OCI-LY1 (cell line): ENCODE data around the gene MIEN1.

Experiments
- H2AFZ ChIP-seq: fragments of 200-600 bp; sonication (generic), shearing (Covaris generic); 2 replicates; pipeline ENCODE4 v1.6.0; 2014; ENCODE audit warnings: antibody characterized with exemption, mild to moderate bottlenecking, low read length
- H3F3A ChIP-seq: fragments of 200-600 bp; sonication (generic), shearing (Covaris generic); 2 replicates; pipeline ENCODE4 v1.6.0; 2014; ENCODE audit warnings: mild to moderate bottlenecking, antibody characterized with exemption, low read length, moderate library complexity; ENCODE audit not compliant: insufficient read depth
- H3K27ac ChIP-seq: fragments of 200-600 bp; sonication (generic); 2 replicates; pipeline ENCODE4 v1.5.1; 2014; ENCODE audit warnings: low read length, mixed run types, mild to moderate bottlenecking, low read depth; ENCODE audit not compliant: poor library complexity, severe bottlenecking
- H3K27me3 ChIP-seq: fragments of 200-600 bp; sonication (generic); 2 replicates; pipeline ENCODE4 v1.6.0; 2014; ENCODE audit warnings: antibody characterized with exemption, mild to moderate bottlenecking, low read length, moderate library complexity; ENCODE audit not compliant: insufficient read depth
- H3K36me3 ChIP-seq: fragments of 200-600 bp; sonication (generic); 2 replicates; pipeline ENCODE4 v1.6.1; 2014; ENCODE audit warnings: mild to moderate bottlenecking, antibody characterized with exemption, low read length, moderate library complexity, mixed read lengths; ENCODE audit not compliant: insufficient read depth
- H3K4me1 ChIP-seq: fragments of 200-600 bp; sonication (generic); 2 replicates; pipeline ENCODE4 v1.5.1; 2014; ENCODE audit warnings: mild to moderate bottlenecking, low read length, moderate library complexity; ENCODE audit not compliant: insufficient read depth, severe bottlenecking
- H3K4me2 ChIP-seq: fragments of 200-600 bp; sonication (generic), shearing (Covaris generic); 2 replicates; pipeline ENCODE4 v1.6.1; 2014; ENCODE audit warnings: low read length
- H3K4me3 ChIP-seq: fragments of 200-600 bp; sonication (generic); 2 replicates; pipeline ENCODE4 v1.5.1; 2014; ENCODE audit warnings: low read length, low read depth, mild to moderate bottlenecking, mixed read lengths; ENCODE audit not compliant: poor library complexity, severe bottlenecking
- H3K79me2 ChIP-seq: fragments of 200-600 bp; shearing (Covaris generic); 2 replicates; pipeline ENCODE4 v1.6.1; 2016; ENCODE audit warnings: mixed run types, low read length, mixed read lengths; ENCODE audit not compliant: insufficient read depth
- H3K9ac ChIP-seq: fragments of 200-600 bp; sonication (generic), shearing (Covaris generic); 2 replicates; pipeline ENCODE4 v1.6.1; 2014; ENCODE audit warnings: mild to moderate bottlenecking, low read length, mixed read lengths
- H3K9me2 ChIP-seq: fragments of 200-600 bp; sonication (generic), shearing (Covaris generic); 2 replicates; pipeline ENCODE4 v1.6.1; 2014; ENCODE audit warnings: low read depth, mild to moderate bottlenecking, low read length, mixed read lengths
- H3K9me3 ChIP-seq: fragments of 200-600 bp; shearing (Covaris generic); 2 replicates; pipeline ENCODE4 v1.6.1; 2014; ENCODE audit warnings: low read length, mixed read lengths
- H4K20me1 ChIP-seq: fragments of 200-600 bp; sonication (generic), shearing (Covaris generic); 2 replicates; pipeline ENCODE4 v1.6.0; 2016; ENCODE audit warnings: mild to moderate bottlenecking, low read length; ENCODE audit not compliant: insufficient read depth
- EZH2 ChIP-seq: fragments of 200-600 bp; sonication (generic), shearing (Covaris generic); IDR thresholded peaks from 2 replicates; pipeline ENCODE4 v1.8.0; 2017; ENCODE audit warnings: borderline replicate concordance, mixed run types, mild to moderate bottlenecking, antibody characterized with exemption, low read length, moderate library complexity, mixed read lengths
- TF ChIP-seq, protein P1 (sequence below): fragments of 200-600 bp; sonication (generic), shearing (Covaris generic); IDR thresholded peaks from 2 replicates; pipeline ENCODE4 v1.5.1; 2017; ENCODE audit warnings: mild to moderate bottlenecking, antibody characterized with exemption, low read length, moderate library complexity, mixed read lengths

The MIEN1 gene

DNA sequence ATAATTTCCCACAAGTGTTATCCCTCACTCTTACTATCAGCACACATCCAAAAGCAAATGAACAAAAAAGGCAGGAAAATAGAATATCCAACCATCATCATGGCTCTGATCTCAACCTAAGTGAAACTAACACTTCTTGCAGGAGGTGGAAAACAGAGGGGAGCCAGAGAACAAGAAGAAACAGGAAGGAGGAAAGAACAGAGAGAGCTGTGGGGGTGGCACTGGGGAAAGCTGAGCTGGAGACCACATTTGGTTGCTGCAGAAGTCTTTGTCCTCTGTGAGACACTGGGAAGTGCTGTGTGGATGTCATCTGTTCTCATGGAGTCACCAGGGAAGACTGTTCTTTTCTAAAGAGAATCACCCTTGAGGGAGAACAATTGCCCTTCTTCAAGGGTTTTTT is 42.1 kb upstream of the MIEN1 start:
- peak overlapping the region; percentile 80 for H3K4me3 ChIP-seq
- H3K9me2 ChIP-seq: no peaks in the 10 kb centered on the region
- H3F3A ChIP-seq: peaks cover 6% of the 10 kb centered on the region; the same call in 1 of the 2 replicates
- peak overlapping the region; percentile 92 for H3K27ac ChIP-seq
- peaks cover 90% of the 10 kb centered on the region for H3K4me1 ChIP-seq
- H3K79me2 ChIP-seq: peaks cover 97% of the 10 kb centered on the region
- peaks cover 98% of the 10 kb centered on the region for H3K36me3 ChIP-seq
- peak overlapping the region; percentile 97 for H3K4me2 ChIP-seq
- H3K27me3 ChIP-seq: no peaks in the 10 kb centered on the region
- no peaks in the 10 kb centered on the region for H3K9me3 ChIP-seq
- no peaks in the 10 kb centered on the region for H4K20me1 ChIP-seq
- H2AFZ ChIP-seq: no peak overlapping the region
- H3K9ac ChIP-seq: peak overlapping the region; percentile 84
- no peak for TF ChIP-seq EZH2
- TF ChIP-seq, protein P1, sequence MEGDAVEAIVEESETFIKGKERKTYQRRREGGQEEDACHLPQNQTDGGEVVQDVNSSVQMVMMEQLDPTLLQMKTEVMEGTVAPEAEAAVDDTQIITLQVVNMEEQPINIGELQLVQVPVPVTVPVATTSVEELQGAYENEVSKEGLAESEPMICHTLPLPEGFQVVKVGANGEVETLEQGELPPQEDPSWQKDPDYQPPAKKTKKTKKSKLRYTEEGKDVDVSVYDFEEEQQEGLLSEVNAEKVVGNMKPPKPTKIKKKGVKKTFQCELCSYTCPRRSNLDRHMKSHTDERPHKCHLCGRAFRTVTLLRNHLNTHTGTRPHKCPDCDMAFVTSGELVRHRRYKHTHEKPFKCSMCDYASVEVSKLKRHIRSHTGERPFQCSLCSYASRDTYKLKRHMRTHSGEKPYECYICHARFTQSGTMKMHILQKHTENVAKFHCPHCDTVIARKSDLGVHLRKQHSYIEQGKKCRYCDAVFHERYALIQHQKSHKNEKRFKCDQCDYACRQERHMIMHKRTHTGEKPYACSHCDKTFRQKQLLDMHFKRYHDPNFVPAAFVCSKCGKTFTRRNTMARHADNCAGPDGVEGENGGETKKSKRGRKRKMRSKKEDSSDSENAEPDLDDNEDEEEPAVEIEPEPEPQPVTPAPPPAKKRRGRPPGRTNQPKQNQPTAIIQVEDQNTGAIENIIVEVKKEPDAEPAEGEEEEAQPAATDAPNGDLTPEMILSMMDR: no peak

DNA sequence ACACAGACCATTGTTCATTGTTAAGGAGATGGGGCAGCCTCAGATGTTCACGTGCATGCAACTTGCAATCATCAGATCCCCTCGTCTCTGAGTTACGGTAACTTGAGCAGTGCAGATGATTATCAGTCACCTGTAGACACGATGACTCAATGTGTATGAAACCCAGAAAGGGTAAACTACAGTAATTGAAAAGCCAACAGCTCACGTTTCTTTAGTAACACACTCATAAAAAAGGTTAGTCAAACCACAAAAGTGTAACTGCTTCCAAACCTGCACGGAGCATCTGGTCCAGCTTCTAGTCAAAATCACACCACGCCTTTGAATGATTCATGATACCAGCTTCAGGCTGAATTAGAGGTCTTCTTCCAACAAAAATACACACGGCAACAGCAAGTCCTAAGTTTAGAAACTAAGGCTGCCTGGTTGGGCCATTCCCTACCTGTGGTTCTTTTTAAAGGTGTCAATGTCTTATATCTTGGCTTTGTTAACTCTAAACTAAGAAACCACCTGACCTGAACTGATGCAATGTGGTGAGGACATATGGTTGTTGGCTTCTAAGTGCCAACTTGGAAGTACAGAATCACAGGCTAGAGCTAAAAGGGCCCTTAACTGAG is 39.7 kb upstream of the MIEN1 start:
- Histone ChIP-seq H3K79me2 (peaks cover 85% of the 10 kb centered on the region), H3K27ac (peak overlapping the region; percentile 92), H3K4me2 (peak overlapping the region; percentile 97), H3K4me1 (peaks cover 99% of the 10 kb centered on the region), H3K9ac (peak overlapping the region; percentile 84), H3K4me3 (peak overlapping the region; percentile 80), H3F3A (peaks cover 6% of the 10 kb centered on the region; the same call in 1 of the 2 replicates), H3K27me3 (no peaks in the 10 kb centered on the region), H2AFZ (no peak overlapping the region), H4K20me1 (no peaks in the 10 kb centered on the region), H3K9me2 (no peaks in the 10 kb centered on the region), H3K9me3 (no peaks in the 10 kb centered on the region), H3K36me3 (peaks cover 100% of the 10 kb centered on the region)
- TF ChIP-seq, protein P1: no peak
- no peak for TF ChIP-seq EZH2

DNA sequence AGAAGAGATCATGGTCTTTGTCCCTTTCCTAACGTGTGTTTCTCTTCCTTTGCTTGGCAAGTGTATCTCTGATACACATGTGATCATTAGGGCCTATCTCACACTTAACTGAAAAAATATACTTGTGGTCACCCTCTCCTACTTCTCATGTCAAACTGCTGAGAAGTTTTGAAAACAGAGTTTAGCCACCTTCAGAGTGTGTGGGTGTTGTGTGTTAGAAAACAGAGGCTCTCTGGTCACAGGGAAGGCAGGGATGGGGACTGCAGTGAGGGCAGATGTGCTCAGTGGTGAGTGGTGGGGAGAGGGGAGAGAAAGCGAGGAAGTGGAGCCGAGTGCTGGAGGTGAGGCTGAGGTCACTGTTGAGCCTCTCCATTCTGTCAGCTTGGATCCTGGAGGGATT is 36.8 kb upstream of the MIEN1 start:
- no peak overlapping the region for H2AFZ ChIP-seq
- no peaks in the 10 kb centered on the region for H3K9me2 ChIP-seq
- H3K4me1 ChIP-seq: peaks cover 89% of the 10 kb centered on the region
- H3K27me3 ChIP-seq: no peaks in the 10 kb centered on the region
- H3K36me3 ChIP-seq: peaks cover 100% of the 10 kb centered on the region
- H3F3A ChIP-seq: peaks cover 12% of the 10 kb centered on the region
- no peaks in the 10 kb centered on the region for H3K9me3 ChIP-seq
- H3K27ac ChIP-seq: peak overlapping the region; percentile 72
- no peaks in the 10 kb centered on the region for H4K20me1 ChIP-seq
- H3K4me2 ChIP-seq: no peak overlapping the region
- H3K9ac ChIP-seq: peak overlapping the region; percentile 17; the same call in 1 of the 2 replicates
- no peak overlapping the region for H3K4me3 ChIP-seq
- H3K79me2 ChIP-seq: peaks cover 56% of the 10 kb centered on the region
- TF ChIP-seq, protein P1: no peak
- TF ChIP-seq EZH2: no peak
